SH-SY5Y (cell line): ENCODE data around the gene GOLGA6A.

ENCODE experiments used
- GATA2 ChIP-seq: IDR thresholded peaks from 2 replicates; pipeline ENCODE4 v1.6.1; 2011; ENCODE audit warnings: mild to moderate bottlenecking, low read depth, low read length
- GATA3 ChIP-seq: IDR thresholded peaks from 2 replicates; pipeline ENCODE4 v1.6.1; 2011; ENCODE audit warnings: low read depth, mild to moderate bottlenecking, low read length, moderate library complexity

DNA sequence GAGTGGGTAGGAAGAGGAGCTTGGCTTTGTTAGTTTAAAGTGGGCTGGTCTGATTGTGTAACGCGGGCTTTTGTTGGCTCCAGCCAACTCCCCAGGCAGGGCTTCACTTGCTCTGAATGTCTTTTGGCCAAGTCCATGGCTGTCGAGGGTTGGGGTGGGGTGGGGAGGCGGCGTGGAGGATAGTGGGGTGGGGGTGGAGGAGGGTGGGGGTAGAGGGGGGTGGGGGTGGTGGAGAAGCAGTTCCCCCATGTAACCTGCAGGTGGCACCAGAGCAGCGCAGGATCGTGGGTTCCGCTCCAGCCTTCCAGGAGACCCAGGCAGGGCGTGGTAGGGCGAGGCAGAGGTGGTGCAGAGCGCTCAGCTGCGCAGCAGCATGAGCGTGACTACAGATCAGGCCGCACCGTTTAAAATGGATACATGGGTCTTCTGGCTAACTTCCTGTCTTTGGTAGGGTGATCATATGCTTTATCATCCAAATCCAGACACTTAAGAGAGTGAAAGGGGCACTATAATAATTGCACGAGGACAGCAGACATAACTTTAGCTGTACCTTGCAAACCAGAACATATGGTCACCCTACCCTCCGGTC is 28.3 kb downstream of the GOLGA6A start:
- TF ChIP-seq GATA2 (no peak), GATA3 (no peak)
